KMS-11 (cell line): ENCODE measurements around the gene CCDC157.

ENCODE experiments used
- H2AFZ ChIP-seq: fragments of 200-600 bp; sonication (generic); 2 replicates; pipeline ENCODE4 v1.6.1; 2016; ENCODE audit warnings: antibody characterized with exemption, mixed run types, low read depth
- H3K27ac ChIP-seq: fragments of 200-600 bp; sonication (generic); 2 replicates; pipeline ENCODE4 v1.6.1; 2016; ENCODE audit warnings: mild to moderate bottlenecking, mixed run types
- H3K27me3 ChIP-seq: fragments of 200-600 bp; sonication (generic); 2 replicates; pipeline ENCODE4 v1.6.1; 2017; ENCODE audit warnings: mild to moderate bottlenecking, low read depth, mixed run types, moderate library complexity; ENCODE audit not compliant: insufficient read depth
- H3K36me3 ChIP-seq: fragments of 200-600 bp; sonication (generic); 2 replicates; pipeline ENCODE4 v1.6.1; 2017; ENCODE audit warnings: mild to moderate bottlenecking, mixed run types; ENCODE audit not compliant: insufficient read depth
- H3K4me1 ChIP-seq: fragments of 200-600 bp; sonication (generic); 2 replicates; pipeline ENCODE4 v1.6.1; 2016; ENCODE audit warnings: mild to moderate bottlenecking, low read depth, mixed run types; ENCODE audit not compliant: poor library complexity, severe bottlenecking
- H3K4me2 ChIP-seq: fragments of 200-600 bp; sonication (generic); 2 replicates; pipeline ENCODE4 v1.7.0; 2016; ENCODE audit warnings: mild to moderate bottlenecking, mixed run types
- H3K4me3 ChIP-seq: fragments of 200-600 bp; sonication (generic); IDR thresholded peaks from 2 replicates; pipeline ENCODE4 v1.6.1; 2017; ENCODE audit warnings: low read depth, low read length, mixed read lengths; ENCODE audit not compliant: insufficient read depth
- H3K79me2 ChIP-seq: fragments of 200-600 bp; sonication (generic); 2 replicates; pipeline ENCODE4 v1.6.1; 2016; ENCODE audit warnings: low read depth, mixed run types; ENCODE audit not compliant: insufficient read depth
- H3K9ac ChIP-seq: fragments of 200-600 bp; sonication (generic); 2 replicates; pipeline ENCODE4 v1.6.1; 2016; ENCODE audit warnings: mild to moderate bottlenecking, mixed run types
- H4K20me1 ChIP-seq: fragments of 200-600 bp; sonication (generic); 2 replicates; pipeline ENCODE4 v1.6.1; 2016; ENCODE audit warnings: mild to moderate bottlenecking, mixed run types; ENCODE audit not compliant: insufficient read depth
- TF ChIP-seq, protein P1 (sequence below): fragments of 200-600 bp; sonication (generic); conservative IDR thresholded peaks from 2 replicates; pipeline ENCODE4 v1.6.1; 2017; ENCODE audit warnings: low read depth, mild to moderate bottlenecking, antibody characterized with exemption, low read length, moderate library complexity, mixed read lengths

CCDC157 gene

DNA sequence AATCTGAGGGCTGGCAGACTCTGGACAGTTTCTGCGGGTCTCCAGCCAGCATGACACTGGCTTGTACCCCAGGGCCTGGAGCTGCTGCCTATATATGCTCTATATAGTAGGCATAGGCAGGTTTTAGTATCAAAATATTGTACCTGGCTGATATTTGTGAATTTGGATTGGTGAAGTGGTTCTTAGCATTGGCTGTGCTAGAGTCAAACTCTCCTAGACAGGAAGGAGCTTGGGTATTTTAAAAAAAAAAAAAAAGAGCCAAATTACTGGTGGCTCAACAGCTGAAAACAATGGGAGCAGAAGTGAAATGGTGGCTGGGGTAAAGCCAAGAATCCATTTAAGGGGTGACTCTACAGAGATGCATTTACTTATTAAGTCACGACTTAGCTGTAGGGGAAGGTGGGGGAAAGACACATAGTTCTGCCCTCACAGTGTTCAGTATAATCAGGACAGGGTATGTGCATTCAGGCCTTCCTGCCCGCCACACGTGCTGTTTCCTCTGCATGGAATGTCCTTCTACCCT is 57.8 kb downstream of the CCDC157 start:
- H3K4me2 ChIP-seq = no peak overlapping the region
- TF ChIP-seq, protein P1, sequence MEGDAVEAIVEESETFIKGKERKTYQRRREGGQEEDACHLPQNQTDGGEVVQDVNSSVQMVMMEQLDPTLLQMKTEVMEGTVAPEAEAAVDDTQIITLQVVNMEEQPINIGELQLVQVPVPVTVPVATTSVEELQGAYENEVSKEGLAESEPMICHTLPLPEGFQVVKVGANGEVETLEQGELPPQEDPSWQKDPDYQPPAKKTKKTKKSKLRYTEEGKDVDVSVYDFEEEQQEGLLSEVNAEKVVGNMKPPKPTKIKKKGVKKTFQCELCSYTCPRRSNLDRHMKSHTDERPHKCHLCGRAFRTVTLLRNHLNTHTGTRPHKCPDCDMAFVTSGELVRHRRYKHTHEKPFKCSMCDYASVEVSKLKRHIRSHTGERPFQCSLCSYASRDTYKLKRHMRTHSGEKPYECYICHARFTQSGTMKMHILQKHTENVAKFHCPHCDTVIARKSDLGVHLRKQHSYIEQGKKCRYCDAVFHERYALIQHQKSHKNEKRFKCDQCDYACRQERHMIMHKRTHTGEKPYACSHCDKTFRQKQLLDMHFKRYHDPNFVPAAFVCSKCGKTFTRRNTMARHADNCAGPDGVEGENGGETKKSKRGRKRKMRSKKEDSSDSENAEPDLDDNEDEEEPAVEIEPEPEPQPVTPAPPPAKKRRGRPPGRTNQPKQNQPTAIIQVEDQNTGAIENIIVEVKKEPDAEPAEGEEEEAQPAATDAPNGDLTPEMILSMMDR = no peak
- no peak overlapping the region for H3K9ac ChIP-seq
- no peak overlapping the region for H3K27ac ChIP-seq
- H3K4me3 ChIP-seq = no peak overlapping the region
- H3K36me3 ChIP-seq = no peaks in the 10 kb centered on the region
- H3K79me2 ChIP-seq = no peaks in the 10 kb centered on the region
- H3K4me1 ChIP-seq = no peaks in the 10 kb centered on the region
- no peaks in the 10 kb centered on the region for H3K27me3 ChIP-seq
- no peaks in the 10 kb centered on the region for H4K20me1 ChIP-seq
- H2AFZ ChIP-seq = no peak overlapping the region

DNA sequence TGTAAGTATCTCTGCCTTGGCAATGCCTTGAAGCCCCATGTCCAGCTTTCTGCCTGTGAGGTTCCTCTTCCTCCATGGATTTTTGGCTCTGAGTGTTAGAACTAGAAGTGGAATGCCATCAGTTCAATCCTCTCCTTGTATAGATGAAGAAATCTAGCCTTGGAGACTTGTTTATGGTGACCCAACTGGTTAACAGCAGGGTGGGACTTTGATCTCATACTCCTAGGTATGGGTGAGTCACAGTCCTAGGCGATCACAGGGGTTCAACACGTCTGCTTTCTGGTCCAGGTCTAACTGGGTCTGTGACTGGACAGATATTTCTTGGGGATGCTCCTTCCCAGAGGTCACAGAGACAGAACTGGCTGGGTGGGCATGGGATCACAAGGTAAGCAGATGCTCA is 59.6 kb downstream of the CCDC157 start:
- H3K27me3 ChIP-seq = no peaks in the 10 kb centered on the region
- H3K79me2 ChIP-seq = no peaks in the 10 kb centered on the region
- no peak overlapping the region for H3K9ac ChIP-seq
- TF ChIP-seq, protein P1 = no peak
- no peaks in the 10 kb centered on the region for H4K20me1 ChIP-seq
- no peak overlapping the region for H3K27ac ChIP-seq
- H3K4me2 ChIP-seq = no peak overlapping the region
- no peak overlapping the region for H3K4me3 ChIP-seq
- no peaks in the 10 kb centered on the region for H3K36me3 ChIP-seq
- H2AFZ ChIP-seq = no peak overlapping the region
- no peaks in the 10 kb centered on the region for H3K4me1 ChIP-seq

DNA sequence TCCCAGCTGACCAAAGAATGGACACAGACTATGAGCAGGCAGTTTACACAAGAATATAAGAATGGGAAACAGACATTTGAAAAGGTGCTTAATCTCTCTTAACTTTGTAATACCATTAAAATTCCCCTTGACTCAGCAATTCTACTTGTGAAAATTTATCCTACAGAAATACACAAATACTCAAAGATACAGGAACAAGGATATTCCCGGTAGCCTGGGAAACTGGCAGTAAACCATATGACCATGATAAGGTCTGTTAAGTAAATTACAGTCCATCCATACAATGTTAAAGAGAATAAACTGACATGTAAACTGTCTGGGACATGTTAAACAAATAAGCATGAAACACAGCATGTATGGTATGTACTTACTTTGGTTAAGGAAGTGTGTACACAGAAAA is 60.0 kb downstream of the CCDC157 start:
- Histone ChIP-seq H3K36me3 (no peaks in the 10 kb centered on the region), H3K27ac (no peak overlapping the region), H3K27me3 (no peaks in the 10 kb centered on the region), H2AFZ (no peak overlapping the region), H3K4me2 (no peak overlapping the region), H3K4me3 (no peak overlapping the region), H3K79me2 (no peaks in the 10 kb centered on the region), H4K20me1 (no peaks in the 10 kb centered on the region), H3K9ac (no peak overlapping the region), H3K4me1 (peaks cover under 1% of the 10 kb centered on the region)
- TF ChIP-seq, protein P1 = no peak

DNA sequence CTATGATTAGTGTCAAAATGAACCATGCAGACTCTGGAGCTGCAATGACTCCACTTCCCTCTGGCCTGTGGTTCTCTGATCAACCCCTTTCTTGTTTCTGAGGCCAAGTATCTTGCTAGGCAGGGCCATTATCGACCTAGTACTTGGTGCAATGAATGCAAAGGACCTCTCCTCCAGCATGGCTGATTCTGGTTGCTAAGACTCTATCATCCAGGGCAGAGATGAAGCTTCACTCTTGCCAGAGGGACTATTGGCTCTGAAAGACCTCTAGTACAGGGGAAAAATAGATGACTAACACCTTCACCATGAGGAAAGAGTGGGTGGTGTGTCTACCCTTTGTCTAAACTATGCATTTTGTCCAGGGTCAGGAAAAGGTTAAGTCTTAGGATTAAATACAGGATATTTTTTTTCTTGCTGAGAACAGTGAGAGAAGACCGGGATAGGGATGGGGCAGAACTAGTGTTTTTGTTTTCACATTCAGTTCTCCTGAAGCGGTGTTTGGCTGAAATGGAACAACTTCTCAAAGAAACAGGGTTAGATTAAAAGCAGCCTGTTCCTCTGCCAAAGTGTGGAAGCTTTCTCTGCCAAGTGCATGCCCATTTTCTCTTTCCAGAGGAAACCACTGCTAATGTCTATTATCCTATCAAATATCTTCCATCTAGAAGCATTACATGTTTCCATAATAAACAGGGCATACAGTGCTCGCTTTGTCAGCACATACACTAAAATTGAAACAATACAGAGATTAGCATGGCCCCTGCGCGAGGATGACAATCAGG is 63.7 kb downstream of the CCDC157 start:
- H3K27me3 ChIP-seq = no peaks in the 10 kb centered on the region
- H3K4me1 ChIP-seq = peaks cover 23% of the 10 kb centered on the region
- H3K9ac ChIP-seq = no peak overlapping the region
- H3K4me3 ChIP-seq = no peak overlapping the region
- H3K79me2 ChIP-seq = no peaks in the 10 kb centered on the region; the same call in 1 of the 2 replicates
- H3K4me2 ChIP-seq = no peak overlapping the region
- H2AFZ ChIP-seq = no peak overlapping the region
- no peaks in the 10 kb centered on the region for H3K36me3 ChIP-seq
- no peaks in the 10 kb centered on the region for H4K20me1 ChIP-seq
- TF ChIP-seq, protein P1 = no peak
- no peak overlapping the region for H3K27ac ChIP-seq
